Measurements from ENCODE around the gene MYL6B.

Gene MYL6B

GRCh38 chr12:56129942-56130495, 22.4 kb upstream of the MYL6B start:
- no peak for TF ChIP-seq CTCF (conservative IDR thresholded peaks at IDR 0.05; ENCODE audit: low read depth, low read length)
- H3K4me3 ChIP-seq (ENCODE audit: low read depth, low read length), result peak overlapping the region; percentile 70
- no peak for DNase-seq (ENCODE audit: low read depth)

- DNase-seq (ENCODE audit: low read depth), result no peak
- no peak overlapping the region for H3K4me3 ChIP-seq (ENCODE audit: low read depth, low read length)
- no peak for TF ChIP-seq CTCF (conservative IDR thresholded peaks at IDR 0.05; ENCODE audit: low read depth, low read length)
These were observed 21.5 kb upstream of the MYL6B start for GRCh38 chr12:56130876-56131275.

- TF ChIP-seq CTCF (conservative IDR thresholded peaks at IDR 0.05; ENCODE audit: low read depth, low read length), result no peak
- H3K4me3 ChIP-seq (ENCODE audit: low read depth, low read length), result no peak overlapping the region
- no peak for DNase-seq (ENCODE audit: low read depth)
These were observed 17.5 kb upstream of the MYL6B start for GRCh38 chr12:56134897-56135296.

- TF ChIP-seq CTCF (conservative IDR thresholded peaks at IDR 0.05; ENCODE audit: low read depth, low read length), result no peak
- no peak overlapping the region for H3K4me3 ChIP-seq (ENCODE audit: low read depth, low read length)
- no peak for DNase-seq (ENCODE audit: low read depth)
These were observed 14.4 kb upstream of the MYL6B start for GRCh38 chr12:56137853-56138571.

- TF ChIP-seq CTCF (conservative IDR thresholded peaks at IDR 0.05; ENCODE audit: low read depth, low read length), result no peak
- DNase-seq (ENCODE audit: low read depth), result no peak
- no peak overlapping the region for H3K4me3 ChIP-seq (ENCODE audit: low read depth, low read length)
These were observed 10.2 kb upstream of the MYL6B start for GRCh38 chr12:56141946-56142784.

GRCh38 chr12:56143217-56143616, 9.2 kb upstream of the MYL6B start:
- DNase-seq (ENCODE audit: low read depth), result no peak
- no peak overlapping the region for H3K4me3 ChIP-seq (ENCODE audit: low read depth, low read length)
- TF ChIP-seq CTCF (conservative IDR thresholded peaks at IDR 0.05; ENCODE audit: low read depth, low read length), result no peak
